Neural progenitor cell (in vitro differentiated cells): ENCODE data around the gene UBE2L6.

Source experiments
- EZH2 ChIP-seq: fragments of 200-600 bp; sonication (generic); IDR thresholded peaks from 2 replicates; pipeline ENCODE4 v1.6.1; 2017; ENCODE audit warnings: antibody characterized with exemption, mild to moderate bottlenecking, moderate library complexity
- EZH2phosphoT487 ChIP-seq: fragments of 200-600 bp; sonication (generic); IDR thresholded peaks from 2 replicates; pipeline ENCODE4 v1.6.1; 2017; ENCODE audit warnings: antibody characterized with exemption
- TF ChIP-seq, protein P1 (sequence below): fragments of 200-600 bp; sonication (generic); IDR thresholded peaks from 2 replicates; pipeline ENCODE4 v1.5.1; 2017; ENCODE audit warnings: antibody characterized with exemption, mild to moderate bottlenecking

DNA sequence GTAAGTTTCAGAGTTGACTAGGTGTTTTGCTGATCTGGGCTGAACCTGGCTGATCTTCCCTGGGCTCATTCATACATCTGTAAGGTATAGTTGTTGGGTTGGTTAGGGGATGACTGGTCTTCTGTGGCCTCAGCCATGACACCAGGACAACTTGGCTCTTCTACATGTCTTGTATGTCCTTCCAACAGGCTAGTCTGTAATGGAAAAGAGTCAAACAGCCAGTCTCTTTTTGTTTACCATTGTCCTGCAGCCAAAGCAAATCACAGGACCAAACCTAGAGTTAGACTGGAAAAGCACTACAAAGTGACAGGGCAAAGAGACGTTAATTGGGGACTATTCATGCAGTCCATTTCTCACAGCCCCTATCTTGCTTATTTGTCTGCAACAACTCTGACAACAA lies 47.8 kb upstream of the UBE2L6 start:
- TF ChIP-seq, protein P1, sequence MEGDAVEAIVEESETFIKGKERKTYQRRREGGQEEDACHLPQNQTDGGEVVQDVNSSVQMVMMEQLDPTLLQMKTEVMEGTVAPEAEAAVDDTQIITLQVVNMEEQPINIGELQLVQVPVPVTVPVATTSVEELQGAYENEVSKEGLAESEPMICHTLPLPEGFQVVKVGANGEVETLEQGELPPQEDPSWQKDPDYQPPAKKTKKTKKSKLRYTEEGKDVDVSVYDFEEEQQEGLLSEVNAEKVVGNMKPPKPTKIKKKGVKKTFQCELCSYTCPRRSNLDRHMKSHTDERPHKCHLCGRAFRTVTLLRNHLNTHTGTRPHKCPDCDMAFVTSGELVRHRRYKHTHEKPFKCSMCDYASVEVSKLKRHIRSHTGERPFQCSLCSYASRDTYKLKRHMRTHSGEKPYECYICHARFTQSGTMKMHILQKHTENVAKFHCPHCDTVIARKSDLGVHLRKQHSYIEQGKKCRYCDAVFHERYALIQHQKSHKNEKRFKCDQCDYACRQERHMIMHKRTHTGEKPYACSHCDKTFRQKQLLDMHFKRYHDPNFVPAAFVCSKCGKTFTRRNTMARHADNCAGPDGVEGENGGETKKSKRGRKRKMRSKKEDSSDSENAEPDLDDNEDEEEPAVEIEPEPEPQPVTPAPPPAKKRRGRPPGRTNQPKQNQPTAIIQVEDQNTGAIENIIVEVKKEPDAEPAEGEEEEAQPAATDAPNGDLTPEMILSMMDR: no peak
- TF ChIP-seq EZH2: no peak
- TF ChIP-seq EZH2phosphoT487: no peak
